WI38 (cell line): ENCODE results near the gene NAV3.

Experiments
- H3K4me3 ChIP-seq: 2 replicates; pipeline ENCODE4 v1.5.1; 2011; ENCODE audit warnings: low read depth, mild to moderate bottlenecking, control low read depth, low read length
- TF ChIP-seq, protein P1 (sequence below): IDR thresholded peaks from 2 replicates; pipeline ENCODE4 v1.5.1; 2012; ENCODE audit warnings: low read depth, mild to moderate bottlenecking, control low read depth, low read length

The NAV3 gene

GRCh38 chr12:77841521-77841920 is 10.8 kb downstream of the NAV3 start:
- TF ChIP-seq, protein P1, sequence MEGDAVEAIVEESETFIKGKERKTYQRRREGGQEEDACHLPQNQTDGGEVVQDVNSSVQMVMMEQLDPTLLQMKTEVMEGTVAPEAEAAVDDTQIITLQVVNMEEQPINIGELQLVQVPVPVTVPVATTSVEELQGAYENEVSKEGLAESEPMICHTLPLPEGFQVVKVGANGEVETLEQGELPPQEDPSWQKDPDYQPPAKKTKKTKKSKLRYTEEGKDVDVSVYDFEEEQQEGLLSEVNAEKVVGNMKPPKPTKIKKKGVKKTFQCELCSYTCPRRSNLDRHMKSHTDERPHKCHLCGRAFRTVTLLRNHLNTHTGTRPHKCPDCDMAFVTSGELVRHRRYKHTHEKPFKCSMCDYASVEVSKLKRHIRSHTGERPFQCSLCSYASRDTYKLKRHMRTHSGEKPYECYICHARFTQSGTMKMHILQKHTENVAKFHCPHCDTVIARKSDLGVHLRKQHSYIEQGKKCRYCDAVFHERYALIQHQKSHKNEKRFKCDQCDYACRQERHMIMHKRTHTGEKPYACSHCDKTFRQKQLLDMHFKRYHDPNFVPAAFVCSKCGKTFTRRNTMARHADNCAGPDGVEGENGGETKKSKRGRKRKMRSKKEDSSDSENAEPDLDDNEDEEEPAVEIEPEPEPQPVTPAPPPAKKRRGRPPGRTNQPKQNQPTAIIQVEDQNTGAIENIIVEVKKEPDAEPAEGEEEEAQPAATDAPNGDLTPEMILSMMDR, result no peak
- no peak overlapping the region for H3K4me3 ChIP-seq

DNA sequence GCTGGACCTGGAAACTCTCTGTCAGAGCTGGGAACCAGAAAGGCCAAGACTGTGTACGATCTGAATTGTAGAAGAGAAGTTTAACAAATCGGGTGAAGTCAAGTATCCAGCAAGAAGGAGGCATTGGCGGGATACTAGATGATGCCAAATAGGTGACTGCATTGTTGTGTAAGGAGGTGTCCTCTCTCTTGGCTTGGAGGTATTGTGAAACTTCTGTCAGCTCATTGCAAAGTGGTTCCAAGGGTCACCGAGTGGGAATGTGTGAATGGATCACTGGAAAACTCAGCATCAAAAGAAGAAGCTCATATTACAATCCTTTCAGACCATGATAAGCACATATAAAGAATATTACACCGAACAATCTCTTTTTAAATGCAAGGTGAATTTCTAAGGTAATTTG is 11.7 kb downstream of the NAV3 start:
- no peak overlapping the region for H3K4me3 ChIP-seq

GRCh38 chr12:77845831-77846230 is 15.1 kb downstream of the NAV3 start:
- TF ChIP-seq, protein P1, result no peak
- no peak overlapping the region for H3K4me3 ChIP-seq

More for the DNA sequence above, 11.7 kb downstream of the NAV3 start:
- TF ChIP-seq, protein P1, result no peak

DNA sequence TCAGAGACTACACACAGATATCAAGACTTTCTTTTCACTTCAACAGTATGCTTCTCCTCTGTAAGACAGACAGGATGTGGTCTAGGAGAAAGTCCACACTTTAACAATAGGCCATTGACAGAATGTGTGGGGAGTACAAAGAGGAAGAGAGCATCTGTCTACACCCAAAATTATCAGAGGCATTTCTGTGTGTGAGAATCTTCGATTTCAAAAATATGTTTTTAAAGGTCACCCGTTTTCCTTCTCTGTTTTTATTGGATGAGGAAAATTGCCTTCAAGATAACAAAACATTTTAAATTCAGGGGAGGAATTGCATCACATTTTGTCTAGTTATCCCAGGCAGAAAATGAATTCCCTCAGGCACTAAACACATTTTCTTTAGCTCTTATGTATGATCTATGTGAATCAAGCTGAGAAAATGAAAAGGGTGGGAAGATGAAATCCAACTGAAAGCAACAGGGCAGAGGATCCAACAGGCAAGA is 16.4 kb downstream of the NAV3 start:
- TF ChIP-seq, protein P1, result no peak
- no peak overlapping the region for H3K4me3 ChIP-seq

GRCh38 chr12:77847680-77848431 is 17.2 kb downstream of the NAV3 start:
- no peak overlapping the region for H3K4me3 ChIP-seq
- TF ChIP-seq, protein P1, result no peak

GRCh38 chr12:77850129-77850528 is 19.4 kb downstream of the NAV3 start:
- H3K4me3 ChIP-seq, result no peak overlapping the region
- TF ChIP-seq, protein P1, result no peak

GRCh38 chr12:77850698-77851097 is 20.0 kb downstream of the NAV3 start:
- no peak overlapping the region for H3K4me3 ChIP-seq
- TF ChIP-seq, protein P1, result no peak
